Measurements from ENCODE around the gene ARNT2.

The ARNT2 gene

DNA sequence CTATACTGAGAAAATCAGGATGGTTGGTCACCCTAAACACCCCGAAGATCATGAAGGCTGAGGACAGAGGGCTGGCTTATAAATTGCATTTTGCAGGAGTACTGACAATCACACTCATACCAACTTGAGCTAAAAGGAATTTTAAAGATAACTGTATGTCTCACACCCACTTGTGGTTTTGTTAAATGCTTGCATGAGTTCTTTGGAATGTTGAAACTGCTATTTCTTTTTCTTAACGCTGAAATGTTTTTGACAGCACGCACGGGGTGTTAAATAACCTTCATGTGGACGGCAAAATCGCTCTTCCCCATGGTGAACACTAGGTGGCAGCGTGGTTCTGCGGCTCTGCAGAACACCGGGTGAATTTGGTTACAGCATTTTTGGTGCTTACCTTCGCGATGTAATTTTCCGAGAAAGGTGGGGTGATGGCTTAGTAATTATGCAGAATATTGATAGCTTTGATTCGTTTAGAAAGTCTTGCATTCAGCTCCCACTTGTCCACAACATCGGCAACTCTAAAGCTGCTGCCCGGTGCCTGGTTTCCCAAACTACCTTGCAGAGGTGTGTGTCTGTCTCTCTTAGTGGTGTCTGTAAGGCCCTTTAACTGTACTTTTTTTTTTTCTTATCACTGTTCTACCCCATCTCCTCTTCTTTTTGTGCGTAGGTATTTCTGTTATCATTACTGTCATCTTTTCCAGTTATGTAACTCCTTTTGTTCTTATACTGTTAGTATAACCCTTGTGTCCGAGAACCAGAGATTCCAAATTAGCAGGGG lies 51.7 kb downstream of the ARNT2 start:
- no peak overlapping the region for H3K4me3 ChIP-seq (replicated peaks; ENCODE audit: low read depth, low read length)
- peak; percentile 84 for DNase-seq (ENCODE audit: extremely low read depth, low read depth)
- TF ChIP-seq, protein P1, sequence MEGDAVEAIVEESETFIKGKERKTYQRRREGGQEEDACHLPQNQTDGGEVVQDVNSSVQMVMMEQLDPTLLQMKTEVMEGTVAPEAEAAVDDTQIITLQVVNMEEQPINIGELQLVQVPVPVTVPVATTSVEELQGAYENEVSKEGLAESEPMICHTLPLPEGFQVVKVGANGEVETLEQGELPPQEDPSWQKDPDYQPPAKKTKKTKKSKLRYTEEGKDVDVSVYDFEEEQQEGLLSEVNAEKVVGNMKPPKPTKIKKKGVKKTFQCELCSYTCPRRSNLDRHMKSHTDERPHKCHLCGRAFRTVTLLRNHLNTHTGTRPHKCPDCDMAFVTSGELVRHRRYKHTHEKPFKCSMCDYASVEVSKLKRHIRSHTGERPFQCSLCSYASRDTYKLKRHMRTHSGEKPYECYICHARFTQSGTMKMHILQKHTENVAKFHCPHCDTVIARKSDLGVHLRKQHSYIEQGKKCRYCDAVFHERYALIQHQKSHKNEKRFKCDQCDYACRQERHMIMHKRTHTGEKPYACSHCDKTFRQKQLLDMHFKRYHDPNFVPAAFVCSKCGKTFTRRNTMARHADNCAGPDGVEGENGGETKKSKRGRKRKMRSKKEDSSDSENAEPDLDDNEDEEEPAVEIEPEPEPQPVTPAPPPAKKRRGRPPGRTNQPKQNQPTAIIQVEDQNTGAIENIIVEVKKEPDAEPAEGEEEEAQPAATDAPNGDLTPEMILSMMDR (IDR thresholded peaks at IDR 0.05; ENCODE audit: low read depth, low read length, missing control alignments) = peak; percentile 88

DNA sequence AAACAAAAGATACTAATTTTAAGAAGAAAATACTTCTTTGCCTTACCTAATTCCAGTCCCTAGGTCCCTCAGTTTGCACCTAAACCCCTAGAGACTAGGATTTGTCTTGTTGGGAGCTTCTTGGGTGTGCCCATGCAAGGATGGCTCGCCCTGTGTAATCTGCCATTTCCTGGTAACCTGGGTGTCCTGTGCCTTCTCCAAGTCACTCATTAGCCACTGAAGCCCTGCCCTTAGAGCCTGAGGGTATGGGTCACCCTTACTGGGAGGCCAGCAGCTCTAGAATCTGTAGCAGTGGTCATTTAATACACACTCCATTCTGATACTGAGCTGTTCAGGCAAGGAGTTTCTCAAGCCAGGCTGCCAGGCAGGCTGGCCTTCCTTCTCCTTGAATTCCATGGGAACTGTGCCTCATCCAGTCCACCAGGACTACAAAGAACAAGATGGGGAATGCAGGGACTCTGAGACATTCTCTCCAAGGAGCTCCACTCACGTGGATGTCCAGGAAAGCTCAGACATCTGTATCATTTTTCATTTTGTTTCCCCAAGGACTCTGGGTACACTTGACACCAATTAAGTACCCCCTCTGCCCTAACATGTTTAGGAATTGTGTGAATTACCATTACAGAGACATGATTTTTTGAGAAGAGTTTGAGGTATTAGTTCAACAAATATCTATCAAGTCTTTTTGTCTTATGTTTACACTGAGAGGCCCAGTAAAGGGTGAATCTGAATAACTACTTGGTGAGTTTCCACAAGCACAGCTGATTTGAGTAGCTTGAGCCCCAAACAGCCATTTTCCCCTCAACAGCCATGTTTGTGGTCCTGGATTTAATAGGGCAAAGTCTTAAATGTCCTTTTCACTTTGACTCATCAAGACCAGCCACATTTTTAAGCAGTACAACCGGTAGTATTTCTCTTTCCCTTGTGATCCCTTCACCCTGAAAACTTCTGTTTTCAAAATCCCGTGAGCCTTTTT lies 52.6 kb downstream of the ARNT2 start:
- no peak for DNase-seq (ENCODE audit: extremely low read depth, low read depth)
- no peak overlapping the region for H3K4me3 ChIP-seq (replicated peaks; ENCODE audit: low read depth, low read length)
- TF ChIP-seq, protein P1 (IDR thresholded peaks at IDR 0.05; ENCODE audit: low read depth, low read length, missing control alignments) = no peak

DNA sequence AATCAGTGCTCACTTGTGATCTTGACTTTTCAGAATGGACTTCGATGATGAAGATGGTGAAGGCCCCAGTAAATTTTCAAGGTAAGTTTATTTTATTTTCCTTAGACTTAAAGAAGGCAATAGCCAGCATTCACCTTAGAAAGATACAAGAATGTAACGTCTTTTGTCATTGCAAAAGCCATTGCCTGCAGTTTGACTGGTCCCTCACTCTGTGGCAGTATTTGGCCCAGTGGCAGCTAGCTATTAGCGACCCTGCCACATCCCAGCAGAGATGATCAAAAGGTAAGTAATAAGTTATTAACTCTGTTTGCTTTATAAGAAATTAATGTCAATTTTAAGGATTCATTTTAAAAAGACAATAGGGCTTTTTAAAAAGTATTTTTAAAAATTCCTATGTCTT lies 53.7 kb downstream of the ARNT2 start:
- TF ChIP-seq, protein P1 (IDR thresholded peaks at IDR 0.05; ENCODE audit: low read depth, low read length, missing control alignments) = no peak
- no peak overlapping the region for H3K4me3 ChIP-seq (replicated peaks; ENCODE audit: low read depth, low read length)
- DNase-seq (ENCODE audit: extremely low read depth, low read depth) = no peak

DNA sequence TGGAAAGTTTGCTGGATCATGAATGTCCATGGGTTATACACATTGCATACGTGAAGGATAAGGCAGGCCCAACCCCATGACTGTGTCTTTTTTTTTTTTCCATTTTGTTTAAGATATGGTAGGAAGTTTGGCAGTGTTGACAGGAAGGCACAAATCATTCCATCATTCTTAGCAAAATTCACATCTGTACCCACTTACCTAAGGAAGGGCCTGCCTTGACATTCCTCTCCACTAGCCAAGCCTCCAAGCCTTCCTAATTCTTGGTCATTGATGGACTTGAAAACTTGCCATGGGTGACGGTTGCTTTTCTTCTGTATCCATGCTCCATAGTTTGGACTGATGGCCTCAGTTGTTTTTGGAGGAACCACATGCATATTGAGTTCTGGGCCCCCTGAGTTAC lies 54.4 kb downstream of the ARNT2 start:
- DNase-seq (ENCODE audit: extremely low read depth, low read depth) = no peak
- TF ChIP-seq, protein P1 (IDR thresholded peaks at IDR 0.05; ENCODE audit: low read depth, low read length, missing control alignments) = no peak
- H3K4me3 ChIP-seq (replicated peaks; ENCODE audit: low read depth, low read length) = no peak overlapping the region

DNA sequence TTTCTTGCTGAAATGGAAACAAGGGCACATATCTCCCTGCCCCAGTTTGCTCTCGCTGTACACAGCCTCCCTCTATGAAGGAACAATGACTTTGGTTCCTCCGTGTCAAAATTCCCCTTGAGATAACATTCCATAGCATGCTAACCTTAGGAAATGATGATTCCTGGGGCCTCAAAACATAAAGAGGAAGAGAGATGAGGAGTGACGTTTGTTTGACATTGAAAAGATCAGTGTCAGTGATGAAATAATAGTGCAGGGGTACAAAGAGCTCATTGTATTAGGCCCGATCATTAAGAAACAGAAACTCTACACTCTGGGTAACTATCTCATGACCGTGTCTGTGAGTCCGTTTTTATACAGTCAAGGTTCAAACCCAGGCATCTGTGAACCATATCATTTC lies 55.2 kb downstream of the ARNT2 start:
- no peak for DNase-seq (ENCODE audit: extremely low read depth, low read depth)
- TF ChIP-seq, protein P1 (IDR thresholded peaks at IDR 0.05; ENCODE audit: low read depth, low read length, missing control alignments) = no peak
- H3K4me3 ChIP-seq (replicated peaks; ENCODE audit: low read depth, low read length) = no peak overlapping the region

DNA sequence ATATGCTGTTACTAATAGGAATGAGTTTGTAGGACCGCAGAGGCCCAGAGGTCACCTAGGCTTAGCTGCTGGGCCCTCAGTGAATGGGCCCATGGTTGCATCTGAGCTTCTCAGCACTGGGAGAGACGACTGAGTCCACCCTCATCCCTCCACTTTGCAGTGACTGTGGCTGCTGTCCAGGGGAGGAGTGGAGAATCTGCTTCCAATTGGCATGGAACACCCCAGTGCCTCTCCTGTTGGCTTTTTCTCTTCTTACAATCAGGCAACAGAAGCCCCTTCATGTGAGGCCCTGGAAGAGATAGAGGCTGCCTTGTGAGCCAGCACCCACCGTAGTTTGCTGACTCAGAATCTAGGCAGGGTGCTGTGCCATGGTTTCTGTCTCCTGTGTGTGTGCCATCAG lies 55.6 kb downstream of the ARNT2 start:
- TF ChIP-seq, protein P1 (IDR thresholded peaks at IDR 0.05; ENCODE audit: low read depth, low read length, missing control alignments) = no peak
- H3K4me3 ChIP-seq (replicated peaks; ENCODE audit: low read depth, low read length) = no peak overlapping the region
- DNase-seq (ENCODE audit: extremely low read depth, low read depth) = no peak

All from HFF-Myc (cell line).